SJCRH30 (cell line): ENCODE results near the gene LUM. TPM values are rescaled to one million over a fixed set of nuclear protein-coding genes. Genes with fewer than 3 reads are reported as not detected.
A peak's percentile ranks its signal among the peaks of the same experiment; 100 is the strongest.

Experiments used
- DNase-seq, 2 experiments: peaks; one replicate each; pipeline ENCODE4 v3.0.0-alpha.2; 2015 to 2020
- H3K27ac ChIP-seq: fragments of 250-450 bp; sonication (Bioruptor Pico); 2 replicates; pipeline ENCODE4 v1.5.1; 2020; ENCODE audit warnings: mild to moderate bottlenecking, moderate library complexity
- H3K27me3 ChIP-seq: fragments of 250-450 bp; sonication (Bioruptor Pico); 2 replicates; pipeline ENCODE4 v1.5.1; 2020; ENCODE audit warnings: mild to moderate bottlenecking, moderate library complexity
- H3K36me3 ChIP-seq: fragments of 250-450 bp; sonication (Bioruptor Pico); 2 replicates; pipeline ENCODE4 v1.5.1; 2020; ENCODE audit warnings: mild to moderate bottlenecking, moderate library complexity
- H3K4me1 ChIP-seq: fragments of 250-450 bp; sonication (Bioruptor Pico); 2 replicates; pipeline ENCODE4 v1.5.1; 2020; ENCODE audit warnings: mild to moderate bottlenecking, moderate library complexity
- H3K4me3 ChIP-seq: fragments of 250-450 bp; sonication (Bioruptor Pico); 2 replicates; pipeline ENCODE4 v1.5.1; 2020; ENCODE audit warnings: mild to moderate bottlenecking, moderate library complexity
- H3K9me3 ChIP-seq: fragments of 250-450 bp; sonication (Bioruptor Pico); replicated peaks from 2 replicates; pipeline ENCODE4 v1.5.1; 2020; ENCODE audit warnings: mild to moderate bottlenecking, moderate library complexity
- total RNA-seq: library from RNA; depleted of rRNA; stranded (reverse); fragments of >200 nt; shearing (Covaris generic); gene quantifications from 2 replicates; pipeline ENCODE4 v1.2.3, GENCODE V29; 2014

Gene LUM
- total RNA-seq, 1 experiment from 2014 or later, result 1.5 TPM

DNA sequence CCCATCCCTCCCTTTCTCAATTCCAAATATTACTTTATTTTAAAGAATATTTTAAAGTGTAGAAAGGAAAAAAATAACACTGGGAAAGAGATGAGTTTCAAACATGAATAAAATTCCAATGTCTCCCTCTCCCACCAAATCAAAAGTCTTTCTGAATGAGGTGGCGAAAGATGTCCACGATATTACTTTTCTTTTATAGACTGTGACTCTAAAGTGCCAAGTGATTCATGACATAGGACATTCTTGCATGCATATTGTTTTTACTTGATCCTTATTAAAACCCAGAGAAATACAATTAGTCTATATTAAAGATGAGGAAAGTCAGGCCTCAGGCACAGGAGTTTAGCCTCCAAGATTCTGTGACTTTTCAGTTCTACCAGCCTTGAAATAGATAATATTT, 16.0 kb upstream of the LUM start:
- no peak overlapping the region for H3K27ac ChIP-seq
- no peak overlapping the region for H3K4me3 ChIP-seq
- no peaks in the 10 kb centered on the region for H3K27me3 ChIP-seq
- no peak for DNase-seq
- H3K4me1 ChIP-seq, result no peaks in the 10 kb centered on the region
- no peaks in the 10 kb centered on the region for H3K9me3 ChIP-seq
- H3K36me3 ChIP-seq, result no peaks in the 10 kb centered on the region

DNA sequence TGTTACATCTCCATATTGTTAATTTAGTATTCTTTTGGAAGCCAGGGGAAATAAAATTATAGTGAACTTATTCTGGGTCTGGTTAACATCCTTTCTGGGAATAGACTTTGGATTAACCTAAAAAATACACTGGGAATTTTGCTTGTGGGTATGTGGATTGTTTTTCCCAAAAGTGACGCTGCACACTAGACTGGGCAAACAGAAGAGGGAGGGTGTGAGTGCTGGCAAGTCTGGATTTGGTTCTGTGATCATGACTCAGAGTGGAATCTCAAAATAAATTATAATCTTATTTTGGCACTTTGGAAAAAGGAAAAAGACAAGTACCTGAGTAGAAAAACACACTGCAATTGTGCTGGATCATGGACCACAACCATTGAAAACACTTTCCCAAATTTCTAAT, 15.2 kb upstream of the LUM start:
- no peak for DNase-seq
- H3K27ac ChIP-seq, result no peak overlapping the region

GRCh38 chr12:91123236-91123916, 12.1 kb upstream of the LUM start:
- Histone ChIP-seq H3K4me1 (no peaks in the 10 kb centered on the region), H3K4me3 (no peak overlapping the region), H3K27ac (no peak overlapping the region), H3K27me3 (no peaks in the 10 kb centered on the region), H3K9me3 (no peaks in the 10 kb centered on the region), H3K36me3 (no peaks in the 10 kb centered on the region)
- DNase-seq, result no peak

More for the DNA sequence above, 15.2 kb upstream of the LUM start:
- Histone ChIP-seq H3K36me3 (no peaks in the 10 kb centered on the region), H3K9me3 (no peaks in the 10 kb centered on the region), H3K27me3 (no peaks in the 10 kb centered on the region), H3K4me3 (no peak overlapping the region), H3K4me1 (no peaks in the 10 kb centered on the region)

DNA sequence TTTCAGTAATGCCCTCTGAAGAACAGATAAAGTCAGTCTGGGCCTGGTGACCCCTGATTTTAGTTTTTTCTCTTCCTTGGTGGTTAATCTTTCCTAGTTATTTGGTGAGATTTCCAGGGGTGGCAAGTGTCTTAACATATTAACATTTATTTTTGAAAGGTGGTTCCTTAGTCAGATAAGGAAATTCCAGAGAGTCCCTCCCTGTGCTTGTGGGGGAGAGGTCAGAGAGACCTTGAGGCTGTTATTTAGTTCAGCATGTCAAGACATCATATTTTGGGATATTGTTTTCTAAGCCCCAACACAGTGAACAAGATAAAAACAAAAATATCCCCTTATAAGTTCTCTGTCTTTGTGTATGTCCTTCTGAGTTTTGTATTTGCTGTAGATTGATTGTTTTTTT, 9.5 kb upstream of the LUM start:
- Histone ChIP-seq H3K36me3 (no peaks in the 10 kb centered on the region), H3K9me3 (no peaks in the 10 kb centered on the region), H3K4me1 (no peaks in the 10 kb centered on the region), H3K4me3 (no peak overlapping the region), H3K27ac (no peak overlapping the region), H3K27me3 (no peaks in the 10 kb centered on the region)
- DNase-seq, result no peak

DNA sequence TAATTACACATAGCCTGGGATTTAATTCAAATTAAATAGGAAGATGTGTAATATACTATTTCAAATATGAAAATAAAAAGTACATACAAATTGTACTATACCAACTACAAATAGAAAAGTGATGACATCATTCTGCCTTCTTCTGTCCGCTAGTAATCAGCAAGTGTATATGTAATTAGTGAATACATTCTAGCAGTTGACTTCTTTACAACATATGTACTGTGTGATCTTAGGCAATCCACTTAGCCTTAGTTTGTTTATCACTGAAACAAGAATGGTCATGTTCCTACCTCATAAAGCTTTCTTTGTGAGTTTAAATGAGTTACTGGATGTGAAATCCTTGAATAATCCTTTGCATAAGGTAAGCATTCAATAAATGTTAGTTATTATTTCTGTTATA, 7.8 kb upstream of the LUM start:
- Histone ChIP-seq H3K27ac (no peak overlapping the region), H3K9me3 (no peaks in the 10 kb centered on the region), H3K27me3 (no peaks in the 10 kb centered on the region), H3K36me3 (no peaks in the 10 kb centered on the region), H3K4me3 (no peak overlapping the region), H3K4me1 (peaks cover 3% of the 10 kb centered on the region; the same call in 1 of the 2 replicates)
- DNase-seq, result no peak

- no peak for DNase-seq
- Histone ChIP-seq H3K36me3 (no peaks in the 10 kb centered on the region), H3K4me3 (no peak overlapping the region)
These were observed 2.3 kb upstream of the LUM start for GRCh38 chr12:91113621-91114020.

GRCh38 chr12:91110311-91110924, 876 bp downstream of the LUM start:
- Histone ChIP-seq H3K9me3 (no peaks in the 10 kb centered on the region), H3K36me3 (no peaks in the 10 kb centered on the region), H3K4me1 (peaks cover 1% of the 10 kb centered on the region; the same call in 1 of the 2 replicates), H3K27ac (no peak overlapping the region), H3K4me3 (no peak overlapping the region), H3K27me3 (no peaks in the 10 kb centered on the region)
- DNase-seq, result no peak

More at GRCh38 chr12:91113621-91114020, 2.3 kb upstream of the LUM start:
- no peaks in the 10 kb centered on the region for H3K9me3 ChIP-seq
- H3K4me1 ChIP-seq, result peaks cover 3% of the 10 kb centered on the region; the same call in 1 of the 2 replicates
- H3K27ac ChIP-seq, result no peak overlapping the region
- no peaks in the 10 kb centered on the region for H3K27me3 ChIP-seq

DNA sequence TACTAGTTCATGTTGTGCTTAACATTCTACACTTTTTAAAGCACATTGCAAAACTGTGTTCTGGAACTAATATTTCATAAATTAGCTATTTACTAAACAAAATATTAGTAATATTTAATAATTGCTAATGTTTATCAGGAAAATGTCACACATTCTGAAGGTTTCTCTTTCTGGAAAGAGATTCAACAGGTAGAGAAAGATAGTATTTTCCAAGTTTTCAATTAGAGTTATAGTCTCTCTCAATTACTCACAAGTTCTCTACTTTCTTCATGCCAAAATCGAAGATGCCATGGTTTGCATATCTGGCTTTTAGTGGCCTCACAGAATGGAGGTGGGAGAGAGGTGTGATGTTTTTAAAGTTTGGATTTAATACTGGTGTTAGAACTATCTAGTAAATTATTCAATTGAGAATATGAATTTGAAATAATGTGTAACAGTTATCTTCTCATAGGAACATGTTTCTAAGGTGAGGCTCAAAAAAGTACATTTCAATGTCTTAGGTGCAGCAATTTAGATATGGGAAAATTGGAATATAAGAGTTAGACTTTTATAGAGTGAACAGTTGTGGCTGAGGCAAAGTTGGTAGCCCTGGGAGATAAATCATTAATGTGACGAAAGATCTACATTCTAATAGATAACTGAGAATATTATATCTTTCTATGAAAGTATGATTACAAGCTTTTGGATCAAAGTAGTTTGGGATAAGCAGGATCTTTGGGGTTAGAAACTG, 1.5 kb downstream of the LUM start:
- H3K4me3 ChIP-seq, result no peak overlapping the region
- no peak overlapping the region for H3K27ac ChIP-seq

DNA sequence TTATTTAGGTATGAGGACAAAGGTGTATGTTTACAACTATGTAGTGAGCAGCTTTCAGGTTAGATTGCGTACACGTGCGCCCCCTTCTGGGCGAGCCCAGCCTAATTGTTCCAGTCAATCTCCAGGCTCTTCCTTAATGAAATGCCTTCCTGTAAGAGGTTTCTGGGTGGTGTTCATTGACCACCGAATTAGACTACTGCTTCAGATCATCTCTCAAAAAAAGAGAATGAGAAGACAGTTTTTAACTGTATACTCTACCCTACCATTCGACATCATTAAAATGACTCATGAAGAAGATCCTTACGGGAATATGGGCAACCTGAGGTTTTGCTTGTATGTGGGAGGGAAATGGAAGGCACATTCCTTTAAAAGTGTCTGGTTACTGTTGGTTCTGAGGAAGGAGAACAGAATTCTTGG, 2.1 kb downstream of the LUM start:
- no peak overlapping the region for H3K4me3 ChIP-seq

More for the DNA sequence above, 1.5 kb downstream of the LUM start:
- Histone ChIP-seq H3K4me1 (no peaks in the 10 kb centered on the region), H3K36me3 (no peaks in the 10 kb centered on the region), H3K9me3 (no peaks in the 10 kb centered on the region), H3K27me3 (no peaks in the 10 kb centered on the region)
- DNase-seq, result no peak

GRCh38 chr12:91108196-91108755, 3.0 kb downstream of the LUM start:
- no peaks in the 10 kb centered on the region for H3K27me3 ChIP-seq
- DNase-seq, result no peak
- no peak overlapping the region for H3K4me3 ChIP-seq
- no peaks in the 10 kb centered on the region for H3K4me1 ChIP-seq
- no peaks in the 10 kb centered on the region for H3K9me3 ChIP-seq
- no peaks in the 10 kb centered on the region for H3K36me3 ChIP-seq
- no peak overlapping the region for H3K27ac ChIP-seq

More for the DNA sequence above, 2.1 kb downstream of the LUM start:
- Histone ChIP-seq H3K4me1 (no peaks in the 10 kb centered on the region), H3K27me3 (no peaks in the 10 kb centered on the region), H3K36me3 (no peaks in the 10 kb centered on the region), H3K27ac (no peak overlapping the region), H3K9me3 (no peaks in the 10 kb centered on the region)
- peak; percentile 17 to 49 for DNase-seq

DNA sequence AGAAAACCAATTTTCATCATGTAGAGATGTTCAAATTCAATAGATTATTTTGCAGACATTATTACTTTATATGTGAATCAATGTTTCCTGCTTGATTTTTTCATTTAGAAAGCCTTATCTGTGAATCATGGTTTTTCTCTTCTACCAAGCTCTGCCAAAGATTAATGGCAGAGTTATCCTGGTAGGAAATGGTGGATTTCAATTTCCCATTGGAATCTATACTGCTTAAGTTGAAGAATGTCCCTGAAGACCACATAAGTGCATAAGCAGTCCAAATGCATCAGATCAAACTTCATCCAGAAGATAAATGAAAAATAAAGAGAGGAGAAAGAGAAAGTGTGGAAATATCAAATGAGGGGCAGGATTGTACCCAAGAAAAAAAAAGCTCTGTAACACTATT, 5.0 kb downstream of the LUM start:
- DNase-seq, result no peak
- H3K27me3 ChIP-seq, result no peaks in the 10 kb centered on the region
- no peaks in the 10 kb centered on the region for H3K4me1 ChIP-seq
- H3K27ac ChIP-seq, result no peak overlapping the region
- no peak overlapping the region for H3K4me3 ChIP-seq
- no peaks in the 10 kb centered on the region for H3K36me3 ChIP-seq
- no peaks in the 10 kb centered on the region for H3K9me3 ChIP-seq

- H3K27me3 ChIP-seq, result no peaks in the 10 kb centered on the region
- no peaks in the 10 kb centered on the region for H3K4me1 ChIP-seq
- DNase-seq, result no peak
These were observed 5.5 kb downstream of the LUM start for GRCh38 chr12:91105807-91106206.

DNA sequence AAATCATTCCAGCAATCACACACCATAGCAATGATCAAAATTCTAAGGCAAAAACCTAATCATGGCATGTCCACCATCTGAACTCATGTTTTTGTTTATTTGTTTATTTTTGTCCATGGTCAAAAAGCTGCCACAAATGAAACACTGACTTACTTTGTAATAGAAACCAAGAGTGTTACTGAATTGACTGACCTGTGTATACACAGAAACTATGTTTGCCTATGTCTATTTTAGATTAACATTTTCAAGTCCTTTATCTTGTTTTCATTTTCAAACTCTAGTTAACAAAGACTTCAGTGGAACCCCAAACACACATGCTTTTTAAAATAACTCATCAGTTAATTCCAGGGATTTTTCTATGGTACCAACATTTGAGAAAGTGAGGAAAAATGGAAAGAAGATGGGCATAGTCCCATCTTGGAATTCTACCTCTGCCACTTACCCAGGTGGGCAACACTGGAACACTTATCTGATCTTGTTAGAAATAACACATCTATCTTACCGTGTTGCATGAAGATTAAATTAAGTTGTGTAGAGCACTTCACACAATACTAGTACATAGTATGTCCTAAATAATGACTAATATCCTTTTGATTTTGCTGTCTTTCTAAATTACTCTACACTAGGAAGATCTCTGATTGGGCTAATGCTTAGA, 6.4 kb downstream of the LUM start:
- Histone ChIP-seq H3K36me3 (no peaks in the 10 kb centered on the region), H3K4me3 (no peak overlapping the region), H3K27ac (no peak overlapping the region), H3K4me1 (no peaks in the 10 kb centered on the region), H3K27me3 (no peaks in the 10 kb centered on the region), H3K9me3 (no peaks in the 10 kb centered on the region)
- DNase-seq, result no peak

More at GRCh38 chr12:91105807-91106206, 5.5 kb downstream of the LUM start:
- H3K36me3 ChIP-seq, result no peaks in the 10 kb centered on the region
- no peaks in the 10 kb centered on the region for H3K9me3 ChIP-seq
- no peak overlapping the region for H3K27ac ChIP-seq
- H3K4me3 ChIP-seq, result no peak overlapping the region

DNA sequence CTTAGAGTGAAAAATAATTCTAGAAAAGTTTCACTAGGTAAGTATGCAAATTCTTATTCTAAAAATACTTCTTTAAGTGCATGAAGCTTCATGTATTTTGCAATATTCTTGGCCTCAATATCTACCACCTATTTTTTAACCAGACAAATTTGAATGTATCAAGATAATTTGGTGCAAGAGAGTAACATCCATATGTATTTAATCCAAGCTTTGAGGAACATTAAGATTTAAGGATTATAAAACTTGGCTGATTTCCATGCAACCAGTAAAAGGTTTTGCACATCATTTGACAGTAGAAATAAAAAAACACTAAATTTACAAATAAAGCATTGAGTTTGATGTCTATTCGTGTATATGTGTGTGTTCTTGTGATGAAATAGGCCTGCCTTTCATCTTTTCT, 7.7 kb downstream of the LUM start:
- no peak for DNase-seq
- H3K27ac ChIP-seq, result no peak overlapping the region
- no peaks in the 10 kb centered on the region for H3K36me3 ChIP-seq
- H3K27me3 ChIP-seq, result no peaks in the 10 kb centered on the region
- no peaks in the 10 kb centered on the region for H3K9me3 ChIP-seq
- no peak overlapping the region for H3K4me3 ChIP-seq
- H3K4me1 ChIP-seq, result no peaks in the 10 kb centered on the region
